Measurements from ENCODE around the gene KIF22.

Gene KIF22

DNA sequence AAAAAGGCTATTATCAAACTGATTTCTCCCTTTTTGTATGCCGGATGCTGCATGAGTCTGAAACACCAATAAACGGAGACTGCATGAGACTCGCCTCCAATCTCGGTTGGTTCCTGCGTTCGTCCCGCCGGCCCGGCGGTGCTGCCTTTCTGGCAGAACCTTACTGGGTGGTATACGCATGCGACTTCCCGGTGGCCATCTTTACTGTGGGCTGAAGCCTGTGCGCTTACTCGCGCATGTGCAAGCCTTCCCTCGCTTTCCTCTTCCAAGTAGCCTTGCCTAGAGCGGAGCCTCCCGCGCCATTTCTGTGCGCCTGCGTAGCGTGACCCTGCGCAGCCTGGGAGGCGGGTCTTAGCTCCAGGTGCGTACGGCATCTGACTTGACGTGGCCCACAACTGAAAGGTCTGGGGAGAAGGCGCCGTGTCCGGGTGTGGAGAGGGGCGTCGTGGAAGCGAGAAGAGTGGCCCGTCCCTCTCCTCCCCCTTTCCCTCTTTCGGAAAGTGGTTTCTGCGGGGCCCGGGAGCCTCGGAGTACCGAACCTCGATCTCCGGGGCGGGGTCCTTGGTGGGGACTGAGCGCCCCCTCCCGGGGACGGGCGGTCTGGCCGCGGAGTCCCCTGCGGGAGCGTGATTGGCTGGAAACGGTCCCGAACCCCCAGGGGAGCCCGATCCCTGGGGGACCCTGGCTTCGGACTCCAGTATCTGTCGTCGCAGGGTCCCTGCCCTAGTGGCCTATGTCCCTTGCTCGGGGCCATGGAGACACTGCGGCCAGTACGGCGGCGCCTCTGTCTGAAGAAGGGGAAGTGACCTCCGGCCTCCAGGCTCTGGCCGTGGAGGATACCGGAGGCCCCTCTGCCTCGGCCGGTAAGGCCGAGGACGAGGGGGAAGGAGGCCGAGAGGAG lies 25.5 kb downstream of the KIF22 start, which contains the start of gene PAGR1:
Gene PAGR1 (plus strand): TSS at position 360 of the 901 bp plus-strand sequence. CDS start 374 bp downstream, at position 734.
- WGBS (ENCODE audit: extremely low coverage, insufficient coverage, insufficient read length), result no CpG with 5 or more reads among the region's 70 CpGs
- Histone ChIP-seq H3K23ac (ENCODE audit: low read length) (no peak within 1 kb of the TSS), H3K36me3 (ENCODE audit: control insufficient read depth in 1 of 2, insufficient read depth in 2 of 2, low read length in 2 of 2) (peaks cover 11 to 13% of the 10 kb centered on the region in 2 experiments), H3K4me2 (ENCODE audit: low read length) (peak within 1 kb of the TSS; percentile 96), H2AFZ (ENCODE audit: insufficient read depth, low read length, poor library complexity) (peak within 1 kb of the TSS; percentile 82), H3K27me3 (ENCODE audit: insufficient read depth, low read length) (no peaks in the 10 kb centered on the region), H3K4me1 (ENCODE audit: control insufficient read depth in 1 of 2, insufficient read depth in 2 of 2, low read length in 2 of 2) (peaks cover 4 to 26% of the 10 kb centered on the region in 2 experiments), H3K27ac (ENCODE audit: low read depth, low read length) (peak within 1 kb of the TSS; percentile 79), H3K79me2 (ENCODE audit: control insufficient read depth, insufficient read depth, low read length, poor library complexity) (peaks cover 9% of the 10 kb centered on the region), H2AK5ac (ENCODE audit: low read length) (peak within 1 kb of the TSS; percentile 42), H3K18ac (ENCODE audit: low read length) (peak within 1 kb of the TSS; percentile 93), H2BK5ac (ENCODE audit: low read depth, low read length, poor library complexity) (peak within 1 kb of the TSS; percentile 90), H4K8ac (ENCODE audit: low read depth, low read length) (peak within 1 kb of the TSS; percentile 97), H2BK120ac (ENCODE audit: insufficient read depth, low read length, poor library complexity) (peak within 1 kb of the TSS; percentile 81), H3K14ac (ENCODE audit: low read length) (peak within 1 kb of the TSS; percentile 72), H3K4ac (ENCODE audit: low read depth, low read length) (peak within 1 kb of the TSS; percentile 50), H4K91ac (ENCODE audit: low read depth, low read length) (peak within 1 kb of the TSS; percentile 84), H4K12ac (ENCODE audit: low read depth, low read length) (peak within 1 kb of the TSS; percentile 89), H3K9me3 (ENCODE audit: insufficient read depth, low read depth, low read length) (no peaks in the 10 kb centered on the region), H3K4me3 (ENCODE audit: low read depth, low read length) (peak within 1 kb of the TSS; percentile 78), H3K9ac (ENCODE audit: low read length) (peak within 1 kb of the TSS; percentile 94), H3K79me1 (ENCODE audit: low read length) (peaks cover 23% of the 10 kb centered on the region), H2BK12ac (ENCODE audit: low read length) (peak within 1 kb of the TSS; percentile 9)
- DNase-seq, result peak; percentile 100

DNA sequence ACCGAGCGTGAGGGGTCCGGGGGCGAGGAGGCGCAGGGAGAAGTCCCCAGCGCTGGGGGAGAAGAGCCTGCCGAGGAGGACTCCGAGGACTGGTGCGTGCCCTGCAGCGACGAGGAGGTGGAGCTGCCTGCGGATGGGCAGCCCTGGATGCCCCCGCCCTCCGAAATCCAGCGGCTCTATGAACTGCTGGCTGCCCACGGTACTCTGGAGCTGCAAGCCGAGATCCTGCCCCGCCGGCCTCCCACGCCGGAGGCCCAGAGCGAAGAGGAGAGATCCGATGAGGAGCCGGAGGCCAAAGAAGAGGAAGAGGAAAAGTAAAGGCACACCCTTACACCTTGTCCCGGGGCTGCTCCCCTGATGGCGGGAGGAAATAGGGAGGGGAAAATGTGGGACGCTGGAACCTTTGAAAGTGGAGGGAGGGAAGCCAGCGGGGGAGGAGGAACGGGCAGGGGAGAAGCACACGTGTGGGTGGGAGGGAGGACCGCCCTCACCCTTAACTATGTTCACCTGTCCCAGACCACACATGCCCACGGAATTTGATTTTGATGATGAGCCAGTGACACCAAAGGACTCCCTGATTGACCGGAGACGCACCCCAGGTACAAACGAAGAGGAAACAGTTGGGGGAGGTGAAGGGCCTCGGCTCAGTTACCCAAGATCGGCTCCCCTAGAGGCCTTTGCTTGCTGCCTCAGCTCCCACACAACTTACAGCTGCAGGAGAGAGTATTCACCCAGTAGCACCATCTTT lies 26.3 kb downstream of the KIF22 start:
- Histone ChIP-seq H4K12ac (ENCODE audit: low read depth, low read length) (peak overlapping the region; percentile 89), H3K23ac (ENCODE audit: low read length) (no peak overlapping the region), H3K4me1 (ENCODE audit: control insufficient read depth in 1 of 2, insufficient read depth in 2 of 2, low read length in 2 of 2) (peaks cover 4 to 20% of the 10 kb centered on the region in 2 experiments), H3K4me3 (ENCODE audit: low read depth, low read length) (peak overlapping the region; percentile 78), H3K79me2 (ENCODE audit: control insufficient read depth, insufficient read depth, low read length, poor library complexity) (peaks cover 9% of the 10 kb centered on the region), H2BK120ac (ENCODE audit: insufficient read depth, low read length, poor library complexity) (peak overlapping the region; percentile 61), H2AK5ac (ENCODE audit: low read length) (peak overlapping the region; percentile 8), H4K91ac (ENCODE audit: low read depth, low read length) (peak overlapping the region; percentile 84), H3K27ac (ENCODE audit: low read depth, low read length) (peak overlapping the region; percentile 79), H3K9ac (ENCODE audit: low read length) (peak overlapping the region; percentile 94), H3K79me1 (ENCODE audit: low read length) (peaks cover 17% of the 10 kb centered on the region), H3K4me2 (ENCODE audit: low read length) (peak overlapping the region; percentile 96), H2AFZ (ENCODE audit: insufficient read depth, low read length, poor library complexity) (peak overlapping the region; percentile 82), H2BK5ac (ENCODE audit: low read depth, low read length, poor library complexity) (peak overlapping the region; percentile 90), H2BK12ac (ENCODE audit: low read length) (no peak overlapping the region), H3K27me3 (ENCODE audit: insufficient read depth, low read length) (no peaks in the 10 kb centered on the region), H3K9me3 (ENCODE audit: insufficient read depth, low read depth, low read length) (no peaks in the 10 kb centered on the region), H4K8ac (ENCODE audit: low read depth, low read length) (peak overlapping the region; percentile 97), H3K14ac (ENCODE audit: low read length) (peak overlapping the region; percentile 72), H3K36me3 (ENCODE audit: control insufficient read depth in 1 of 2, insufficient read depth in 2 of 2, low read length in 2 of 2) (peaks cover 11 to 13% of the 10 kb centered on the region in 2 experiments), H3K4ac (ENCODE audit: low read depth, low read length) (peak overlapping the region; percentile 50), H3K18ac (ENCODE audit: low read length) (peak overlapping the region; percentile 71)
- no CpG with 5 or more reads among the region's 37 CpGs for WGBS (ENCODE audit: extremely low coverage, insufficient coverage, insufficient read length)
- peak; percentile 45 to 70 for DNase-seq

DNA sequence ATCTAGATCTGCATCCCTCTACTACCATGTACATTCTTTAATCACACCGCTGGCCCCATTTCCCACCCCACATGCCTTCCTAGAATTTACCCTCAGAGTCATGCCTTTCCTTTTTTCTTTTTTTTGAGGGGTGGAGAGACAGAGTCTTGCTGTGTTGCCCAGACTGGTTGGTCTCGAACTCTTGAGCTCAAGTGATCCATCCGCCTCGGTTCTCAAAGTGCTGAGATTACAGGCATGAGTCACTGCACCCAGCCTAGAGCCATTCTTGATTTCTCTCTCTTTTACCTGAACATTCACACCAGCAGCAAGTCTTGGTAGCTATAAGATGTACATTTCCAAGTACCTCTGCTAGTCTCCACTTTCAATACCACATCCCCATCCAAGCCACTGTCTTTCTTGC lies 27.5 kb downstream of the KIF22 start:
- no CpG with 5 or more reads among the region's 4 CpGs for WGBS (ENCODE audit: extremely low coverage, insufficient coverage, insufficient read length)
- DNase-seq, result no peak
- Histone ChIP-seq H3K14ac (ENCODE audit: low read length) (no peak overlapping the region), H3K23ac (ENCODE audit: low read length) (no peak overlapping the region), H3K79me1 (ENCODE audit: low read length) (peaks cover 15% of the 10 kb centered on the region), H3K79me2 (ENCODE audit: control insufficient read depth, insufficient read depth, low read length, poor library complexity) (peaks cover 9% of the 10 kb centered on the region), H2BK5ac (ENCODE audit: low read depth, low read length, poor library complexity) (no peak overlapping the region), H3K27ac (ENCODE audit: low read depth, low read length) (no peak overlapping the region), H3K9ac (ENCODE audit: low read length) (no peak overlapping the region), H2AFZ (ENCODE audit: insufficient read depth, low read length, poor library complexity) (no peak overlapping the region), H3K9me3 (ENCODE audit: insufficient read depth, low read depth, low read length) (no peaks in the 10 kb centered on the region), H3K27me3 (ENCODE audit: insufficient read depth, low read length) (no peaks in the 10 kb centered on the region), H3K36me3 (ENCODE audit: control insufficient read depth in 1 of 2, insufficient read depth in 2 of 2, low read length in 2 of 2) (peaks cover 11 to 13% of the 10 kb centered on the region in 2 experiments), H2BK12ac (ENCODE audit: low read length) (no peak overlapping the region), H4K91ac (ENCODE audit: low read depth, low read length) (no peak overlapping the region), H3K4me2 (ENCODE audit: low read length) (no peak overlapping the region), H3K4ac (ENCODE audit: low read depth, low read length) (no peak overlapping the region), H2AK5ac (ENCODE audit: low read length) (no peak overlapping the region), H3K4me1 (ENCODE audit: control insufficient read depth in 1 of 2, insufficient read depth in 2 of 2, low read length in 2 of 2) (peaks cover 3 to 10% of the 10 kb centered on the region in 2 experiments), H3K18ac (ENCODE audit: low read length) (no peak overlapping the region), H4K8ac (ENCODE audit: low read depth, low read length) (no peak overlapping the region), H4K12ac (ENCODE audit: low read depth, low read length) (no peak overlapping the region), H2BK120ac (ENCODE audit: insufficient read depth, low read length, poor library complexity) (no peak overlapping the region), H3K4me3 (ENCODE audit: low read depth, low read length) (no peak overlapping the region)

DNA sequence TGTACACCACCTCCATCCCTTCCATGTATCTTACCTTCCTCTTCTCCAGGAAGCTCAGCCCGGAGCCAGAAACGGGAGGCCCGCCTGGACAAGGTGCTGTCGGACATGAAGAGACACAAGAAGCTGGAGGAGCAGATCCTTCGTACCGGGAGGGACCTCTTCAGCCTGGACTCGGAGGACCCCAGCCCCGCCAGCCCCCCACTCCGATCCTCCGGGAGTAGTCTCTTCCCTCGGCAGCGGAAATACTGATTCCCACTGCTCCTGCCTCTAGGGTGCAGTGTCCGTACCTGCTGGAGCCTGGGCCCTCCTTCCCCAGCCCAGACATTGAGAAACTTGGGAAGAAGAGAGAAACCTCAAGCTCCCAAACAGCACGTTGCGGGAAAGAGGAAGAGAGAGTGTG lies 29.0 kb downstream of the KIF22 start:
- Histone ChIP-seq H2AK5ac (ENCODE audit: low read length) (no peak overlapping the region), H3K27ac (ENCODE audit: low read depth, low read length) (no peak overlapping the region), H3K4me3 (ENCODE audit: low read depth, low read length) (no peak overlapping the region), H2AFZ (ENCODE audit: insufficient read depth, low read length, poor library complexity) (no peak overlapping the region), H3K4me2 (ENCODE audit: low read length) (no peak overlapping the region), H3K18ac (ENCODE audit: low read length) (no peak overlapping the region), H3K23ac (ENCODE audit: low read length) (no peak overlapping the region), H3K36me3 (ENCODE audit: control insufficient read depth in 1 of 2, insufficient read depth in 2 of 2, low read length in 2 of 2) (peaks cover 11 to 13% of the 10 kb centered on the region in 2 experiments), H3K9me3 (ENCODE audit: insufficient read depth, low read depth, low read length) (no peaks in the 10 kb centered on the region), H3K79me1 (ENCODE audit: low read length) (peaks cover 15% of the 10 kb centered on the region), H4K8ac (ENCODE audit: low read depth, low read length) (no peak overlapping the region), H2BK120ac (ENCODE audit: insufficient read depth, low read length, poor library complexity) (no peak overlapping the region), H2BK5ac (ENCODE audit: low read depth, low read length, poor library complexity) (no peak overlapping the region), H3K4ac (ENCODE audit: low read depth, low read length) (no peak overlapping the region), H3K79me2 (ENCODE audit: control insufficient read depth, insufficient read depth, low read length, poor library complexity) (peaks cover 9% of the 10 kb centered on the region), H3K14ac (ENCODE audit: low read length) (no peak overlapping the region), H4K91ac (ENCODE audit: low read depth, low read length) (no peak overlapping the region), H4K12ac (ENCODE audit: low read depth, low read length) (no peak overlapping the region), H3K27me3 (ENCODE audit: insufficient read depth, low read length) (no peaks in the 10 kb centered on the region), H3K9ac (ENCODE audit: low read length) (no peak overlapping the region), H3K4me1 (ENCODE audit: control insufficient read depth in 1 of 2, insufficient read depth in 2 of 2, low read length in 2 of 2) (peaks cover 3 to 10% of the 10 kb centered on the region in 2 experiments), H2BK12ac (ENCODE audit: low read length) (no peak overlapping the region)
- DNase-seq, result peak in 1 of 2 donors; percentile 30
- no CpG with 5 or more reads among the region's 15 CpGs for WGBS (ENCODE audit: extremely low coverage, insufficient coverage, insufficient read length)

All from trophoblast cell (in vitro differentiated cells and primary cell).